ENCODE results near the gene HTR1E. TPM values are rescaled to one million over a fixed set of nuclear protein-coding genes. Genes with fewer than 3 reads are reported as not detected.
"Not testable (repeated sequence)": the region's sequence is repeated elsewhere in the genome, so short reads cannot be mapped to it uniquely, and the experiment has no call there.

HTR1E gene
- not detected for total RNA-seq

- ATAC-seq (ENCODE audit: insufficient number of reproducible peaks, low FRiP score, low read depth) (no peak), DNase-seq (ENCODE audit: low spot score) (no peak)
- Histone ChIP-seq H3K4me1 (ENCODE audit: control insufficient read depth in 1 of 2, low read depth in 2 of 2) (no peaks in the 10 kb centered on the region), H3K27ac (no peak within 1 kb of the TSS), H3K4me3 (peak within 1 kb of the TSS; percentile 57), H3K36me3 (no peaks in the 10 kb centered on the region), H3K9me3 (no peaks in the 10 kb centered on the region), H3K27me3 (replicated peaks; ENCODE audit: insufficient read depth) (no peaks in the 10 kb centered on the region)
- peak; percentile 37 for TF ChIP-seq CTCF (IDR thresholded peaks at IDR 0.05)
Measured at GRCh38 chr6:86937219-86938079, at the start of gene HTR1E. Gene HTR1E (plus strand): TSS chr6:86937528. CDS start chr6:87015335, 77,807 bp downstream.

- TF ChIP-seq CTCF (IDR thresholded peaks at IDR 0.05), result no peak
- Histone ChIP-seq H3K36me3 (no peaks in the 10 kb centered on the region), H3K27ac (no peak overlapping the region), H3K4me1 (ENCODE audit: control insufficient read depth in 1 of 2, low read depth in 2 of 2) (no peaks in the 10 kb centered on the region), H3K9me3 (no peaks in the 10 kb centered on the region), H3K27me3 (replicated peaks; ENCODE audit: insufficient read depth) (no peaks in the 10 kb centered on the region), H3K4me3 (no peak overlapping the region)
- DNase-seq (ENCODE audit: low spot score) (no peak), ATAC-seq (ENCODE audit: insufficient number of reproducible peaks, low FRiP score, low read depth) (no peak)
Measured at GRCh38 chr6:86888301-86888700, 49.0 kb upstream of the HTR1E start.

- not testable (repeated sequence) for H3K4me1 ChIP-seq (ENCODE audit: control insufficient read depth in 1 of 2, low read depth in 2 of 2); H3K4me3 ChIP-seq; ATAC-seq (ENCODE audit: insufficient number of reproducible peaks, low FRiP score, low read depth); H3K27ac ChIP-seq; H3K9me3 ChIP-seq; H3K36me3 ChIP-seq; DNase-seq (ENCODE audit: low spot score); H3K27me3 ChIP-seq (replicated peaks; ENCODE audit: insufficient read depth)
Measured at GRCh38 chr6:86897265-86897664, 40.1 kb upstream of the HTR1E start.

GRCh38 chr6:86913795-86914194 is 23.5 kb upstream of the HTR1E start:
- no peaks in the 10 kb centered on the region for H3K36me3 ChIP-seq
- DNase-seq (ENCODE audit: low spot score), result no peak
- H3K27ac ChIP-seq, result no peak overlapping the region
- no peak for ATAC-seq (ENCODE audit: insufficient number of reproducible peaks, low FRiP score, low read depth)
- H3K4me1 ChIP-seq (ENCODE audit: control insufficient read depth in 1 of 2, low read depth in 2 of 2), result no peaks in the 10 kb centered on the region
- H3K27me3 ChIP-seq (replicated peaks; ENCODE audit: insufficient read depth), result no peaks in the 10 kb centered on the region
- H3K4me3 ChIP-seq, result no peak overlapping the region
- no peaks in the 10 kb centered on the region for H3K9me3 ChIP-seq
- TF ChIP-seq CTCF (IDR thresholded peaks at IDR 0.05), result no peak

GRCh38 chr6:86916393-86916792 is 20.9 kb upstream of the HTR1E start:
- no peak for TF ChIP-seq CTCF (IDR thresholded peaks at IDR 0.05)
- H3K9me3 ChIP-seq, result no peaks in the 10 kb centered on the region
- H3K36me3 ChIP-seq, result no peaks in the 10 kb centered on the region
- no peak overlapping the region for H3K4me3 ChIP-seq
- ATAC-seq (ENCODE audit: insufficient number of reproducible peaks, low FRiP score, low read depth) (no peak), DNase-seq (ENCODE audit: low spot score) (no peak)
- H3K4me1 ChIP-seq (ENCODE audit: control insufficient read depth in 1 of 2, low read depth in 2 of 2), result no peaks in the 10 kb centered on the region
- H3K27me3 ChIP-seq (replicated peaks; ENCODE audit: insufficient read depth), result no peaks in the 10 kb centered on the region
- no peak overlapping the region for H3K27ac ChIP-seq

GRCh38 chr6:86927138-86927537 is 10.2 kb upstream of the HTR1E start:
- not testable (repeated sequence) for H3K27ac ChIP-seq; H3K9me3 ChIP-seq; H3K36me3 ChIP-seq; DNase-seq (ENCODE audit: low spot score); H3K4me1 ChIP-seq (ENCODE audit: control insufficient read depth in 1 of 2, low read depth in 2 of 2); H3K4me3 ChIP-seq; H3K27me3 ChIP-seq (replicated peaks; ENCODE audit: insufficient read depth); ATAC-seq (ENCODE audit: insufficient number of reproducible peaks, low FRiP score, low read depth)

GRCh38 chr6:86927859-86928258 is 9.5 kb upstream of the HTR1E start:
- not testable (repeated sequence) for ATAC-seq (ENCODE audit: insufficient number of reproducible peaks, low FRiP score, low read depth); DNase-seq (ENCODE audit: low spot score); H3K4me3 ChIP-seq; H3K36me3 ChIP-seq; H3K9me3 ChIP-seq; H3K27me3 ChIP-seq (replicated peaks; ENCODE audit: insufficient read depth); H3K27ac ChIP-seq; H3K4me1 ChIP-seq (ENCODE audit: control insufficient read depth in 1 of 2, low read depth in 2 of 2)

Data from thoracic aorta (tissue), 2 donors.